Measurements from ENCODE around the gene PIK3CA. TPM values are rescaled to one million over a fixed set of nuclear protein-coding genes. Genes with fewer than 3 reads are reported as not detected.
A peak's percentile ranks its signal among the peaks of the same experiment; 100 is the strongest.
"Not testable (repeated sequence)": the region's sequence is repeated elsewhere in the genome, so short reads cannot be mapped to it uniquely, and the experiment has no call there.

PIK3CA gene
- polyA plus RNA-seq, 4 donors, result 2.2 to 18.2 (median 4.6) TPM

DNA sequence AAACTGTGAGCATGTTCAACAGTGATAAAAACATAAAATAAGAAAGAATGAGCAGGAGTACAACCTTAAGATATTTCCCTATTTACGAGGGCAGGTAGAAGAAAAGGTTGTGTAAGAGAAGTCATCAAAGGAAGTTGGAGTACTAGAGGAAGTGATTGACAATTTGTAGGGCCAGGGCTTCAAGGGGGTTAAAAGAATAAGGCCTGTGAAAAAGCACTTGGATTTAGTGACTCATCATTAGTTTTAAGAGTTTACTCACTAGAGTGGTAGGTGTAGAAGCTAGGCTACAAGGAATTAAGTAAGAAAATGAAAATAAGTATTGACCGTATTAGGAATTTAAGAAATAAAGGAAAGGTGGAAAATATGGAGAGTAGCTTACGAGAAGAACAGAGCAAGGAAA, 79.2 kb downstream of the PIK3CA start:
- 89 to 94% (median 94%) methylated on average over 3 of the region's 3 CpGs for WGBS, 3 donors
- H3K36me3 ChIP-seq (ENCODE audit: control insufficient read depth in 3 of 3, insufficient read depth in 2 of 3, low read depth in 1 of 3, low read length in 3 of 3), result peaks cover 2 to 8% (median 8%) of the 10 kb centered on the region in 3 donors

DNA sequence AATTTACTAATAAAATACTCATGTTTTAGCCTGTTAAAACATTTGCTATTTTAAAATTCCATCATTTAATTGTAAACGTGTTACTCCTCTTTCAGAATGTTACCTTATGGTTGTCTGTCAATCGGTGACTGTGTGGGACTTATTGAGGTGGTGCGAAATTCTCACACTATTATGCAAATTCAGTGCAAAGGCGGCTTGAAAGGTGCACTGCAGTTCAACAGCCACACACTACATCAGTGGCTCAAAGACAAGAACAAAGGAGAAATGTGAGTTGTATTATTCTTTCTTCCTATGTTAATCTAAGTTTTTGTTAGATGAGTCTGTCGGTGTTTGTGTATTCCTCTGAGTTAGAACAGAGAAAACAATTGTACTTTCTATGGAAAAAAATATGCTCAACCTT, 81.0 kb downstream of the PIK3CA start:
- Histone ChIP-seq H3K27ac (ENCODE audit: low read depth in 1 of 3, low read length in 2 of 3) (no peak overlapping the region), H3K9me3 (ENCODE audit: control insufficient read depth in 2 of 2, insufficient read depth in 1 of 2, low read depth in 1 of 2, low read length in 1 of 2) (no peaks in the 10 kb centered on the region), H3K36me3 (ENCODE audit: control insufficient read depth in 3 of 3, insufficient read depth in 2 of 3, low read depth in 1 of 3, low read length in 3 of 3) (peaks cover 2 to 6% (median 6%) of the 10 kb centered on the region in 3 donors), H3K27me3 (ENCODE audit: control insufficient read depth in 3 of 3, insufficient read depth in 3 of 3, low read length in 3 of 3) (no peaks in the 10 kb centered on the region), H3K4me1 (ENCODE audit: control insufficient read depth in 3 of 3, insufficient read depth in 2 of 3, low read depth in 1 of 3, low read length in 2 of 3) (no peaks in the 10 kb centered on the region), H3K4me3 (ENCODE audit: low read depth in 1 of 3, low read length in 3 of 3) (no peak overlapping the region)
- FAIRE-seq, result no peak
- 79 to 91% (median 89%) methylated on average over 5 of the region's 5 CpGs for WGBS, 3 donors
- DNase-seq, result no peak

More for the DNA sequence above, 79.2 kb downstream of the PIK3CA start:
- Histone ChIP-seq H3K4me3 (ENCODE audit: low read depth in 1 of 3, low read length in 3 of 3) (no peak overlapping the region), H3K27ac (ENCODE audit: low read depth in 1 of 3, low read length in 2 of 3) (no peak overlapping the region), H3K4me1 (ENCODE audit: control insufficient read depth in 3 of 3, insufficient read depth in 2 of 3, low read depth in 1 of 3, low read length in 2 of 3) (no peaks in the 10 kb centered on the region), H3K27me3 (ENCODE audit: control insufficient read depth in 3 of 3, insufficient read depth in 3 of 3, low read length in 3 of 3) (no peaks in the 10 kb centered on the region), H3K9me3 (ENCODE audit: control insufficient read depth in 2 of 2, insufficient read depth in 1 of 2, low read depth in 1 of 2, low read length in 1 of 2) (no peaks in the 10 kb centered on the region)
- DNase-seq (no peak), FAIRE-seq (no peak)

DNA sequence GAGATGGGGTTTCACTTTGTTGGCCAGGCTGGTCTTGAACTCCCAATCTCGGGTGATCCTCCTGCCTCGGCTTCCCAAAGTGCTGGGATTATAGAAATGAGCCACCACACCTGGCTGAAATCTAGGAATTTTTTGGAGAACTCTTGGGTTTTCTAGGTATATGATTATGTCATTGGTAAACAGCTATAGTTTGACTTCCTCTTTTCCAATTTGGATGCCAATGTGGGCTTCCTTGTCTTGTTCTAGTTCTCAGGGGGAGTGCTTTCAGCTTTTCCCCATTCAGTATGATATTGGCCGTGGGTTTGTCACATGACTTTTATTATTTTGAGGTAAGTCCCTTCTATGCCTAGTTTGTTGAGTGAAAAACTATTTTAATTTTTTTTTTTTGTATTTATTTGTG, 84.9 kb downstream of the PIK3CA start:
- DNase-seq, result no peak
- Histone ChIP-seq H3K4me3 (ENCODE audit: low read depth in 1 of 3, low read length in 3 of 3) (no peak overlapping the region), H3K9me3 (ENCODE audit: control insufficient read depth in 2 of 2, insufficient read depth in 1 of 2, low read depth in 1 of 2, low read length in 1 of 2) (no peaks in the 10 kb centered on the region), H3K4me1 (ENCODE audit: control insufficient read depth in 3 of 3, insufficient read depth in 2 of 3, low read depth in 1 of 3, low read length in 2 of 3) (no peaks in the 10 kb centered on the region), H3K27me3 (ENCODE audit: control insufficient read depth in 3 of 3, insufficient read depth in 3 of 3, low read length in 3 of 3) (no peaks in the 10 kb centered on the region), H3K36me3 (ENCODE audit: control insufficient read depth in 3 of 3, insufficient read depth in 2 of 3, low read depth in 1 of 3, low read length in 3 of 3) (peaks cover 0 to 6% (median 2%) of the 10 kb centered on the region in 3 donors), H3K27ac (ENCODE audit: low read depth in 1 of 3, low read length in 2 of 3) (no peak overlapping the region)
- 97 to 99% (median 99%) methylated on average over 3 of the region's 3 CpGs for WGBS, 3 donors
- no peak for FAIRE-seq

DNA sequence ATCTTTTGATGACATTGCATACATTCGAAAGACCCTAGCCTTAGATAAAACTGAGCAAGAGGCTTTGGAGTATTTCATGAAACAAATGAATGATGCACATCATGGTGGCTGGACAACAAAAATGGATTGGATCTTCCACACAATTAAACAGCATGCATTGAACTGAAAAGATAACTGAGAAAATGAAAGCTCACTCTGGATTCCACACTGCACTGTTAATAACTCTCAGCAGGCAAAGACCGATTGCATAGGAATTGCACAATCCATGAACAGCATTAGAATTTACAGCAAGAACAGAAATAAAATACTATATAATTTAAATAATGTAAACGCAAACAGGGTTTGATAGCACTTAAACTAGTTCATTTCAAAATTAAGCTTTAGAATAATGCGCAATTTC, 86.0 kb downstream of the PIK3CA start:
- H3K9me3 ChIP-seq (ENCODE audit: control insufficient read depth in 2 of 2, insufficient read depth in 1 of 2, low read depth in 1 of 2, low read length in 1 of 2), result no peaks in the 10 kb centered on the region
- H3K27me3 ChIP-seq (ENCODE audit: control insufficient read depth in 3 of 3, insufficient read depth in 3 of 3, low read length in 3 of 3), result no peaks in the 10 kb centered on the region
- no peaks in the 10 kb centered on the region for H3K4me1 ChIP-seq (ENCODE audit: control insufficient read depth in 3 of 3, insufficient read depth in 2 of 3, low read depth in 1 of 3, low read length in 2 of 3)
- H3K27ac ChIP-seq (ENCODE audit: low read depth in 1 of 3, low read length in 2 of 3), result no peak overlapping the region
- FAIRE-seq, result no peak
- no peak overlapping the region for H3K4me3 ChIP-seq (ENCODE audit: low read depth in 1 of 3, low read length in 3 of 3)
- H3K36me3 ChIP-seq (ENCODE audit: control insufficient read depth in 3 of 3, insufficient read depth in 2 of 3, low read depth in 1 of 3, low read length in 3 of 3), result peaks cover 0 to 6% (median 2%) of the 10 kb centered on the region in 3 donors
- WGBS, 3 donors, result 91 to 97% (median 95%) methylated on average over 4 of the region's 4 CpGs
- DNase-seq, result peak in 1 of 2 donors; percentile 34

DNA sequence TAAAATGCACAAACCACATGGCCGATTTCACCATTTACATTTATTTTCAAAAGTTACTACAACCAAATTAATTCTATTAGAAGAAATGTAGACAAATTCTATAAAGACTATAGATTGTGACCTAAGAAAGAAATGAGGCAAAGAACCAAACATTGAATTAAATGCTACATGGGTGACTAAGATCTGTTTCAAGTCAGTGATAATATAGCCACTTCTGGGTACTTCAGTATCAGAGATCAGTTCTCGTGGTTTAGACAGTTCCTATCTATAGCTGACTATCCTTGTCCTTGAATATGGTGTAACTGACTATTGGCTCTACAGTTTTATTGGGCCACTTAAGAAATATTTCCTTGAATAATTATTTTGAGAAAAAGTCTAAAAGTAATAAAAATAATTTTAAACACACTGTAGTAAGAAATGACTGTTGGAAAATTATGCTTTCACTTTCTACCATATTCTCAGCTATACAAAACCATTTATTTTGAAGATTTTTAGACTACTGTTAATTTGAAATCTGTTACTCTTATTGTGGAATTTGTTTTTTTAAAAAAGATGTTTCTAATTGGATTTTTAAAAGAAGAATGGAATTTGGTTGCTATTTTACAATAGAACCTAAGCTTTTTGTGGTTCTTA, 88.6 kb downstream of the PIK3CA start:
- H3K9me3 ChIP-seq (ENCODE audit: control insufficient read depth in 2 of 2, insufficient read depth in 1 of 2, low read depth in 1 of 2, low read length in 1 of 2), result no peaks in the 10 kb centered on the region
- DNase-seq (no peak), FAIRE-seq (no peak)
- 84 to 95% (median 92%) methylated on average over 2 of the region's 2 CpGs for WGBS, 3 donors
- H3K27me3 ChIP-seq (ENCODE audit: control insufficient read depth in 3 of 3, insufficient read depth in 3 of 3, low read length in 3 of 3), result no peaks in the 10 kb centered on the region
- peaks cover 0 to 3% (median 2%) of the 10 kb centered on the region in 3 donors for H3K36me3 ChIP-seq (ENCODE audit: control insufficient read depth in 3 of 3, insufficient read depth in 2 of 3, low read depth in 1 of 3, low read length in 3 of 3)
- H3K4me1 ChIP-seq (ENCODE audit: control insufficient read depth in 3 of 3, insufficient read depth in 2 of 3, low read depth in 1 of 3, low read length in 2 of 3), result no peaks in the 10 kb centered on the region
- no peak overlapping the region for H3K27ac ChIP-seq (ENCODE audit: low read depth in 1 of 3, low read length in 2 of 3)
- no peak overlapping the region for H3K4me3 ChIP-seq (ENCODE audit: low read depth in 1 of 3, low read length in 3 of 3)

DNA sequence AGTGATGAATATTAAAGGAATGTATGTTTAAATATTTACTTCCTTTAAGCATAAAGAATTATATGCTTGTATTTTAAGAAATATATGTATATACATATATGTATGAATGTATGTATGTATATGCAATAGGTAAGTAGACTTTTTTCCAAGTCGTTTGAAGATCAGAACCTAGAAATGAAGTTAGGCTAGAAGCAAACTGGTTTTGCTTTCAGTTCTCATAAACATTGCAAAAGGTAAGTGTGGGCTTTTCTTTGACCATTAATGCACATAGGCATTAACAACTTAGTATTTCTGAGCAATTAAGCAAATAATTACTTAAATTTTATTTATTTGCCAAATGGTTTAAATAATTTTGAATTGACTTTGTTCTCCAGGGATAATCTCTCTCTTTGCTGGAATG, 92.1 kb downstream of the PIK3CA start:
- WGBS, 3 donors, result 14 to 34% (median 18%) methylated on average over 1 of the region's 1 CpG
- not testable (repeated sequence) for H3K27ac ChIP-seq (ENCODE audit: low read depth in 1 of 3, low read length in 2 of 3); H3K36me3 ChIP-seq (ENCODE audit: control insufficient read depth in 3 of 3, insufficient read depth in 2 of 3, low read depth in 1 of 3, low read length in 3 of 3); H3K9me3 ChIP-seq (ENCODE audit: control insufficient read depth in 2 of 2, insufficient read depth in 1 of 2, low read depth in 1 of 2, low read length in 1 of 2); FAIRE-seq; H3K4me3 ChIP-seq (ENCODE audit: low read depth in 1 of 3, low read length in 3 of 3); H3K4me1 ChIP-seq (ENCODE audit: control insufficient read depth in 3 of 3, insufficient read depth in 2 of 3, low read depth in 1 of 3, low read length in 2 of 3); H3K27me3 ChIP-seq (ENCODE audit: control insufficient read depth in 3 of 3, insufficient read depth in 3 of 3, low read length in 3 of 3); DNase-seq

DNA sequence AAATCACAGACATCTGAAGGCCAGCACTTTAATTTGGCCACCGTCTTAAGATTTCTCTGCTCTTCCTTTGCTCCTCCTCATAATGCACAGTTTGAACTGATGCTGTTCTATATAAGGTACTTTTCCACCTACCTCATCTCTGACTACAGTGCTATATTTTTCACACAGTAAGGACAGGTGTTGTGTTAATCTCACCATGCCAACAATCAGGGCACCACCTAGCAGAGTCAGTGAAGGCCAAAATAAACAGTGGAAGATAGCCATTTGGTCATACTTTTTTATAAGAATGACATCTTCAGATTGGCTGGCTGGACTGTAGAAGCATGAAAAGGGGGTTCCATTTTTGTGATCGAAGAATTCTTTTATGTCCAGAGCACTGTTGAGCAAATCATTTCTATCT, 94.7 kb downstream of the PIK3CA start:
- H3K36me3 ChIP-seq (ENCODE audit: control insufficient read depth in 3 of 3, insufficient read depth in 2 of 3, low read depth in 1 of 3, low read length in 3 of 3); H3K9me3 ChIP-seq (ENCODE audit: control insufficient read depth in 2 of 2, insufficient read depth in 1 of 2, low read depth in 1 of 2, low read length in 1 of 2); DNase-seq; H3K27me3 ChIP-seq (ENCODE audit: control insufficient read depth in 3 of 3, insufficient read depth in 3 of 3, low read length in 3 of 3); FAIRE-seq; H3K27ac ChIP-seq (ENCODE audit: low read depth in 1 of 3, low read length in 2 of 3); H3K4me1 ChIP-seq (ENCODE audit: control insufficient read depth in 3 of 3, insufficient read depth in 2 of 3, low read depth in 1 of 3, low read length in 2 of 3); H3K4me3 ChIP-seq (ENCODE audit: low read depth in 1 of 3, low read length in 3 of 3): not testable (repeated sequence)
- 82 to 100% (median 95%) methylated on average over 1 of the region's 2 CpGs for WGBS, 3 donors

DNA sequence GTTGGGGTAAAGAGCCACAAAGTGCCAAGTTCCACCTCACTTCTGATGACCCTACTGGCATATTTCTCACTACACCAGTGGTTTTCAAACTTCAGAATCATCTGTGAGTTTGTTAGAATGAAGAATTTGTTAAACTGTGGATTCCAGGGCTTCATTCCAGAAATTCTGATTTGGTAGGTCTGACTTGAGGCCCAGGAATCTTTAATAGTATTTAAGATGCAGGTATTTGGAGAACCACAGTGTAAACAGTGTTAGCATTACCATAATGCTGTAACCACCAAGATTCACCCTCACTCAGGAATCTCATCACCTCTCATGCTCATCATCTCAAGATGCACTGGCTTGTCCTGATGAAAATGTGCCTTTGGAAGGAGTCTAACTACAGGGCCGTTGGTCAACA, 96.7 kb downstream of the PIK3CA start:
- Histone ChIP-seq H3K9me3 (ENCODE audit: control insufficient read depth in 2 of 2, insufficient read depth in 1 of 2, low read depth in 1 of 2, low read length in 1 of 2) (no peaks in the 10 kb centered on the region), H3K27ac (ENCODE audit: low read depth in 1 of 3, low read length in 2 of 3) (no peak overlapping the region), H3K4me1 (ENCODE audit: control insufficient read depth in 3 of 3, insufficient read depth in 2 of 3, low read depth in 1 of 3, low read length in 2 of 3) (no peaks in the 10 kb centered on the region), H3K4me3 (ENCODE audit: low read depth in 1 of 3, low read length in 3 of 3) (no peak overlapping the region), H3K27me3 (ENCODE audit: control insufficient read depth in 3 of 3, insufficient read depth in 3 of 3, low read length in 3 of 3) (no peaks in the 10 kb centered on the region), H3K36me3 (ENCODE audit: control insufficient read depth in 3 of 3, insufficient read depth in 2 of 3, low read depth in 1 of 3, low read length in 3 of 3) (peaks cover 0 to 2% (median 0%) of the 10 kb centered on the region in 3 donors)
- DNase-seq (no peak), FAIRE-seq (no peak)
- WGBS, 3 donors, result 88 to 96% (median 95%) methylated on average over 1 of the region's 1 CpG
